ENCODE data around the gene NVL. TPM values are rescaled to one million over a fixed set of nuclear protein-coding genes. Genes with fewer than 3 reads are reported as not detected.

NVL gene
- total RNA-seq, 1 experiment from 2014 or later: 43.4 TPM

GRCh38 chr1:224304767-224305166 is 25.2 kb downstream of the NVL start:
- no peak for TF ChIP-seq CTCF (IDR thresholded peaks at IDR 0.05; ENCODE audit: unreplicated experiment)
- Mint-ChIP-seq H3K27ac (ENCODE audit: unreplicated experiment) (no peak overlapping the region), H3K4me1 (ENCODE audit: low read depth, unreplicated experiment) (peaks cover 9% of the 10 kb centered on the region), H3K9me3 (ENCODE audit: low read depth, unreplicated experiment) (no peaks in the 10 kb centered on the region), H3K36me3 (ENCODE audit: insufficient read depth, unreplicated experiment) (peaks cover 52% of the 10 kb centered on the region), H3K4me3 (ENCODE audit: low read depth, unreplicated experiment) (no peak overlapping the region), H3K27me3 (ENCODE audit: unreplicated experiment) (no peaks in the 10 kb centered on the region)
- no TSS peak for BruUV-seq (replicated peaks)
- intact Hi-C loops (cut with micrococcal nuclease; ENCODE audit: unreplicated experiment): loop anchor here (10.0 kb wide), 1 partner anchor 140 kb away; no protein-coding TSS in a partner anchor
- no peak for DNase-seq
- CTCF ChIA-PET: no interaction called here

- Mint-ChIP-seq H3K9me3 (ENCODE audit: low read depth, unreplicated experiment) (no peaks in the 10 kb centered on the region), H3K27me3 (ENCODE audit: unreplicated experiment) (no peaks in the 10 kb centered on the region), H3K4me1 (ENCODE audit: low read depth, unreplicated experiment) (peaks cover 9% of the 10 kb centered on the region), H3K27ac (ENCODE audit: unreplicated experiment) (no peak overlapping the region), H3K4me3 (ENCODE audit: low read depth, unreplicated experiment) (no peak overlapping the region), H3K36me3 (ENCODE audit: insufficient read depth, unreplicated experiment) (peaks cover 48% of the 10 kb centered on the region)
- no peak for TF ChIP-seq CTCF (IDR thresholded peaks at IDR 0.05; ENCODE audit: unreplicated experiment)
- CTCF ChIA-PET: interaction anchor here (0.7 kb wide), 1 partner anchor 184 kb away, joined by 4 read pairs; no protein-coding TSS in a partner anchor
- BruUV-seq (replicated peaks): no TSS peak
- intact Hi-C loops (cut with micrococcal nuclease; ENCODE audit: unreplicated experiment): loop anchor here (10.0 kb wide), 1 partner anchor 138 kb away; no protein-coding TSS in a partner anchor
- DNase-seq: no peak
Measured at GRCh38 chr1:224302947-224303346, 27.0 kb downstream of the NVL start.

GRCh38 chr1:224301391-224301790 is 28.6 kb downstream of the NVL start:
- CTCF ChIA-PET: no interaction called here
- BruUV-seq (replicated peaks): no TSS peak
- peaks cover 42% of the 10 kb centered on the region for H3K36me3 Mint-ChIP-seq (ENCODE audit: insufficient read depth, unreplicated experiment)
- no peaks in the 10 kb centered on the region for H3K9me3 Mint-ChIP-seq (ENCODE audit: low read depth, unreplicated experiment)
- H3K4me1 Mint-ChIP-seq (ENCODE audit: low read depth, unreplicated experiment): peaks cover 9% of the 10 kb centered on the region
- no peak for DNase-seq
- no peak overlapping the region for H3K27ac Mint-ChIP-seq (ENCODE audit: unreplicated experiment)
- no peaks in the 10 kb centered on the region for H3K27me3 Mint-ChIP-seq (ENCODE audit: unreplicated experiment)
- intact Hi-C loops (cut with micrococcal nuclease; ENCODE audit: unreplicated experiment): loop anchor here (10.0 kb wide), 1 partner anchor 137 kb away; no protein-coding TSS in a partner anchor
- no peak for TF ChIP-seq CTCF (IDR thresholded peaks at IDR 0.05; ENCODE audit: unreplicated experiment)
- H3K4me3 Mint-ChIP-seq (ENCODE audit: low read depth, unreplicated experiment): no peak overlapping the region

- Mint-ChIP-seq H3K9me3 (ENCODE audit: low read depth, unreplicated experiment) (no peaks in the 10 kb centered on the region), H3K27me3 (ENCODE audit: unreplicated experiment) (no peaks in the 10 kb centered on the region), H3K4me3 (ENCODE audit: low read depth, unreplicated experiment) (no peak overlapping the region), H3K4me1 (ENCODE audit: low read depth, unreplicated experiment) (peaks cover 7% of the 10 kb centered on the region), H3K36me3 (ENCODE audit: insufficient read depth, unreplicated experiment) (peaks cover 47% of the 10 kb centered on the region), H3K27ac (ENCODE audit: unreplicated experiment) (no peak overlapping the region)
- intact Hi-C loops (cut with micrococcal nuclease; ENCODE audit: unreplicated experiment): loop anchor here (1.0 to 10.0 kb wide), 2 partner anchors 30 to 136 kb away; partner anchors contain the start of gene NVL
- CTCF ChIA-PET: interaction anchor here (1.1 kb wide), 1 partner anchor 9 kb away, joined by 3 read pairs; no protein-coding TSS in a partner anchor
- no TSS peak for BruUV-seq (replicated peaks)
- peak; percentile 19 for DNase-seq
- TF ChIP-seq CTCF (IDR thresholded peaks at IDR 0.05; ENCODE audit: unreplicated experiment): no peak
Measured at GRCh38 chr1:224300346-224300745, 29.6 kb downstream of the NVL start.
